Right kidney (tissue), 1 donor: ENCODE results near the gene SNAPC1.

Source experiments
- DNase-seq: peaks from one replicate; pipeline ENCODE4 v3.0.0-alpha.2; 2016

Gene SNAPC1

DNA sequence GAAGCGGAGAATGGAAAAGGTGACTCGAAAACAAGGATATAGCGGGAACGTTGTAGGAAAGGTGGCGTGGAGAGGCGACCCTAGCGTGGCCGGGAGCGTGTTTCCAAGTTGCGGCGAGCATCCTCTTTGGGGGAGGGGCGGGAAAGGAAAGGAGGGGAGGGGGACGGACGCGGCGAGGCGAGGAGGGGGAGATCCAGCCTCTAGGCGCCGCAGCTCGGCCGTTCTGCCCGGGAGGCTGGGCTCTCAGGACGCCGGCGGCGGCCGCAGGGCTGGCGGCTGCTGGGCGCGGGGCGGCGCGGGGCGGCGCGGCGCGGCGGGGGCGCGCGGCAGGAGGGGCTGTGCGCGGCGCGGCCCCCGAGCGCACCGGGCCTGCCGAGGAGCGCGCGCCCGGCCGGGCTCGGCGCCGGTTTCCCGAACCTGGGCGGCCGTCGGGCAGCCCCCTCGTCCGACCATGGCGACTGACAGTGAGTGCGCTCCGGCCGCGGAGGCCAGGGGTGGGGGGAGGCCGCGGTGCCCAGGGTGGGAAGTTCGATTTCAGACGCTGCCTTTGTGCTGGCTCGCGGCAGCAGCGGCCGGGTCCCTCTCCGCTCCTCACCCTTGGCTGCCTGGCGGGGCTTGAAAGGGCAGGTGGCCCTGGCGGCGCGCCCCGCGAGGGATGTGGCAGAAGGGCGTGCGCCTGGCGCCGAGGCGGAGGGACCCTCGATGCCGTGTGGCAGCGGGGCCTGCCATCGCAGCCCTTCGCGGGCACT lies 50.3 kb downstream of the SNAPC1 start, which contains the start of gene SYT16:
TSS of gene SYT16 (plus strand) at position 357 of the 749 bp plus-strand sequence.
- DNase-seq: peak; percentile 71

- DNase-seq: no peak
Observed at GRCh38 chr14:61813096-61813606, 50.9 kb downstream of the SNAPC1 start.

DNA sequence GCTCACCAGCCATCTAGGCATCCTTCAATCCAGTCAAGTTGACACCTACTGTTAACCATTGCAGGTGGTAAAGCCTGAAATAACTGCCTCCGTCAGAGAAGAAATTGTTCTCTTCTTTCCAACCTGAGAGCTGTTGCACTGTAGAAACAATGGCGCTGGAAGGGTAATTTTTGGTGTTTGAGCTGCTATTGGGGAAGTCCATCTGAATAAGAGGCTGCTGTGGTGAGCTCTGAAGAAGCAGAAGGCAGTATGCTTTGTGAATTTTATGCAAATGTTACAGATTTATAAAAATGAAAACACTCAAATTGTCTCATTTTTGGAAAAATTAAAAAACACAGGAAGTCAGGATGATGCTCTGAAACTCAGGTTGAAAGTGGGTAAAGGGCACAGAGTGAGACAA lies 60.2 kb downstream of the SNAPC1 start:
- no peak for DNase-seq

- no peak for DNase-seq
Observed at GRCh38 chr14:61832783-61833182, 70.6 kb downstream of the SNAPC1 start.

DNA sequence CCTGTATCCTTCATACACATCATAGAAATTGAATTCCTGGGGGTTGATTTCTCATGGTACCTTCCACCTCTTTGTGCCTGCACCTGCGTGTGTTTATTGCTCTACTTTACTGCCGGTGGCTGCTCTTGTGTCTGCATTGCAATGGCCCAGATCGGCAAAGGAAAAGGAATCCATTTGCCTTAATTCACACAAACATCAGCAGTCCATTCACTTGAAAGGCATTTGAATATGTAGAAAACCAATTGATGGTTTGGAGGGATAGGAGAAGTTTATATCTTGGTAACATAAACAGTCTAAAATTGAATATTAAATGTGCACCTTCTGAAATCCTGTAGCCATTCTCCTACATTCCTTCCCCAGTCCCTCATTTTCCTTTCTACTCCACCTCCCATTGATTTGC lies 74.0 kb downstream of the SNAPC1 start:
- DNase-seq: no peak

DNA sequence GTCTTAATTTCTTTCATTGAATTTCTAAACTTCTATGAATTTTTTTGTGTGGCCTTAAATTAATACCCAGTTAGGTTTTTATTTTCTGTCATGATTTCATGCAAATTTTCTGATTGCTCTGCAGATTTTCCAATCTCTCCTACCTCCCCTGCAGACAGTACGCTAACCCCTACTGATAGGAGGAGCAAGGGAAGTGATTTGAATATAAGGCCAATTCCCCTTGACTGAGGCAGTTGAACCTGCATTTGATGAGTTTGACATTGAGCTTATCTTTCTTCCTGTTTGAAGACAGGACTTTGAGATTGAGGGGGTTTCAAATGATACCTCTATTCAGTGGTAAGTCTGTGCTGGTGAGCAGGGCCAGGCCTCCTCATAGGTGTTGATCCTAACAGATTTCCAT lies 74.6 kb downstream of the SNAPC1 start:
- DNase-seq: no peak

- DNase-seq: peak; percentile 47
Observed at GRCh38 chr14:61837336-61838229, 75.4 kb downstream of the SNAPC1 start.

GRCh38 chr14:61838661-61839245 lies 76.5 kb downstream of the SNAPC1 start:
- DNase-seq: no peak

DNA sequence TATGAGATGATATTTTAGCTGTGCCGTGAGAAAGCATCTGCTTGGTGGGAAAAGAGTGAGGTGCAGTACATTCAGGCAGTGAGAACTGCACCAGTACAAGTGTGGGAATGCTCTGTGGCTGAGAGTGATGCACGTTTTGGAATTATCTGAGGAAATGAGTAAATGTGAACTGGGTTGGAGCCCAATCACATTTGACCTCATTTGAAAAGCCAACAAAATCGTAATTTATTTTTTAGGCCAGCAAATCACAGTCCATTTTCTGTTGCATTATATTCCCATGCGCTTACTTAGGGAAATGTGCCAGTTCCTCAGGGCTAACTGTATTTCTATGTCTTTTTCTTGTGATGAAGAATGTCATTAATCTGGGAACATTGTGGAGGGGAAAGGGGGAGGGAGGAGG lies 77.3 kb downstream of the SNAPC1 start:
- no peak for DNase-seq

DNA sequence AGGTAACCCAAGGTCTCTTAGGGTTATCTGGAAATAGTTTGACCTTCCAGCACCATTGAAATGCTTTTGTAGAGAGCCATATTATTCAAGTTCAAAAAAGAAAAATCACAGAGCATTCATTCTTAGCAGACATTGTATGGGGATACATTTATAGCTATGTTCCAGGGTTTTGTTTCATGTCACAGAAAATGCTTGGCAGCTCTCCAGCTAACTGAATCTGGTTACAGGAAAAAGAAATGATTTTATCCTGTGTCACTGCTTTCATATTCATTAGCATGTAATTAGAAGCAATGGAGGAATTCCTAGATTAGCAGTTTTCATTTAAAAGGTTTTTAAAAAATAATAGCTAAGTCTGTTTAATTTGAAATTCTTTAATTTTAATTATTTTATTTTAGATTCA lies 78.9 kb downstream of the SNAPC1 start:
- no peak for DNase-seq
